Fibroblast of lung (primary cell): ENCODE results near the gene TLR10. TPM values are rescaled to one million over a fixed set of nuclear protein-coding genes. Genes with fewer than 3 reads are reported as not detected.

Experiments
- DNase-seq, 2 donors: peaks; one replicate each; pipeline versions ENCODE4 v3.0.0 to v3.0.0-alpha.2; 2010; ENCODE audit warnings: low read depth in 2 of 2
- H2AFZ ChIP-seq: 2 replicates; pipeline ENCODE4 v1.5.1; 2012; ENCODE audit warnings: low read length, control low read depth, inconsistent platforms
- H3K27ac ChIP-seq: 2 replicates; pipeline ENCODE4 v1.5.1; 2011; ENCODE audit warnings: low read length, control low read depth; ENCODE audit not compliant: insufficient read depth
- H3K27me3 ChIP-seq: 2 replicates; pipeline ENCODE4 v1.5.1; 2011; ENCODE audit warnings: mild to moderate bottlenecking, low read length; ENCODE audit not compliant: control insufficient read depth, insufficient read depth
- H3K36me3 ChIP-seq: 2 replicates; pipeline ENCODE4 v1.5.1; 2011; ENCODE audit warnings: low read length; ENCODE audit not compliant: control insufficient read depth, insufficient read depth
- H3K4me1 ChIP-seq: 2 replicates; pipeline ENCODE4 v1.5.1; 2011; ENCODE audit warnings: low read length; ENCODE audit not compliant: control insufficient read depth, insufficient read depth; ENCODE audit errors: extremely low read depth
- H3K4me2 ChIP-seq: 2 replicates; pipeline ENCODE4 v1.5.1; 2011; ENCODE audit warnings: low read length, control low read depth; ENCODE audit not compliant: insufficient read depth; ENCODE audit errors: extremely low read depth
- H3K4me3 ChIP-seq, 4 experiments: fragments of 200-600 bp in 1 of 4; sonication (generic) in 1 of 4; replicated peaks in 1 of 4; 2 replicates each; pipeline ENCODE4 v1.5.1; 2011 to 2016; ENCODE audit warnings: low read length in 4 of 4, low read depth in 3 of 4, mild to moderate bottlenecking in 3 of 4, control low read depth in 2 of 4, inconsistent platforms in 1 of 4, mixed read lengths in 1 of 4; ENCODE audit not compliant: insufficient read depth in 1 of 4; ENCODE audit errors: control extremely low read depth in 1 of 4
- H3K79me2 ChIP-seq: 2 replicates; pipeline ENCODE4 v1.5.1; 2012; ENCODE audit warnings: mild to moderate bottlenecking, low read length, inconsistent platforms; ENCODE audit not compliant: control insufficient read depth, insufficient read depth
- H3K9ac ChIP-seq: 2 replicates; pipeline ENCODE4 v1.5.1; 2011; ENCODE audit warnings: mild to moderate bottlenecking, low read length, control low read depth; ENCODE audit not compliant: insufficient read depth
- H3K9me3 ChIP-seq: 2 replicates; pipeline ENCODE4 v1.5.1; 2012; ENCODE audit warnings: low read depth, low read length; ENCODE audit not compliant: control insufficient read depth, insufficient read depth
- H4K20me1 ChIP-seq: 2 replicates; pipeline ENCODE4 v1.5.1; 2011; ENCODE audit warnings: low read length; ENCODE audit not compliant: control insufficient read depth, insufficient read depth; ENCODE audit errors: extremely low read depth
- CTCF ChIP-seq, 2 donors: IDR thresholded peaks in 1 of 2; conservative IDR thresholded peaks in 1 of 2; 1 replicate in 1 of 2; 2 replicates in 1 of 2; pipeline ENCODE4 v1.5.1; 2011 to 2012; ENCODE audit warnings: low read length in 2 of 2, control low read depth in 1 of 2, inconsistent platforms in 1 of 2, low read depth in 1 of 2, mild to moderate bottlenecking in 1 of 2
- EZH2 ChIP-seq: IDR thresholded peaks from 2 replicates; pipeline ENCODE4 v1.5.1; 2012; ENCODE audit warnings: low read length, control low read depth, mild to moderate bottlenecking; ENCODE audit errors: missing control alignments
- polyA plus RNA-seq, 2 donors: library from polyadenylated mRNA; depleted of rRNA in 1 of 2; stranded (reverse) in 1 of 2; unstranded in 1 of 2; fragments of >200 nt; gene quantifications; 2 replicates each; pipeline ENCODE4 v1.2.1, GENCODE V29; 2011 to 2012; ENCODE audit warnings: missing spikeins in 1 of 2
- total RNA-seq: library from RNA; depleted of rRNA; stranded (reverse); fragments of >200 nt; gene quantifications from 2 replicates; pipeline ENCODE4 v1.2.1, GENCODE V29; 2014

Gene TLR10
- total and polyA plus RNA-seq, 2 donors (not counting 1 experiment from before 2014, with no cell fraction given) = not detected

- DNase-seq = no peak
- Histone ChIP-seq H3K9me3 (no peaks in the 10 kb centered on the region), H3K27me3 (no peaks in the 10 kb centered on the region), H3K79me2 (no peaks in the 10 kb centered on the region), H3K27ac (no peak overlapping the region), H3K9ac (no peak overlapping the region), H3K36me3 (no peaks in the 10 kb centered on the region), H3K4me2 (no peak overlapping the region), H3K4me1 (peaks cover 6% of the 10 kb centered on the region), H3K4me3 (no peak overlapping the region), H4K20me1 (no peaks in the 10 kb centered on the region), H2AFZ (no peak overlapping the region)
- TF ChIP-seq EZH2 = no peak
- no peak for TF ChIP-seq CTCF (conservative IDR thresholded peaks at IDR 0.05 in 1 of 2, IDR thresholded peaks at IDR 0.05 in 1 of 2; ENCODE audit: low read depth in 1 of 2, low read length in 2 of 2)
Measured at GRCh38 chr4:38734446-38734845, 48.3 kb downstream of the TLR10 start.

- no peak overlapping the region for H3K9ac ChIP-seq
- H3K4me1 ChIP-seq = peaks cover 6% of the 10 kb centered on the region
- no peak for DNase-seq
- no peaks in the 10 kb centered on the region for H3K36me3 ChIP-seq
- no peak overlapping the region for H3K27ac ChIP-seq
- no peak overlapping the region for H3K4me3 ChIP-seq
- H3K4me2 ChIP-seq = no peak overlapping the region
- TF ChIP-seq CTCF (conservative IDR thresholded peaks at IDR 0.05 in 1 of 2, IDR thresholded peaks at IDR 0.05 in 1 of 2; ENCODE audit: low read depth in 1 of 2, low read length in 2 of 2) (no peak), EZH2 (no peak)
- no peaks in the 10 kb centered on the region for H3K27me3 ChIP-seq
- H2AFZ ChIP-seq = no peak overlapping the region
- no peaks in the 10 kb centered on the region for H4K20me1 ChIP-seq
- no peaks in the 10 kb centered on the region for H3K79me2 ChIP-seq
- no peaks in the 10 kb centered on the region for H3K9me3 ChIP-seq
Measured at GRCh38 chr4:38733663-38734062, 49.1 kb downstream of the TLR10 start.

GRCh38 chr4:38730830-38731646 is 51.8 kb downstream of the TLR10 start:
- H3K36me3 ChIP-seq = no peaks in the 10 kb centered on the region
- no peak overlapping the region for H3K27ac ChIP-seq
- no peaks in the 10 kb centered on the region for H3K27me3 ChIP-seq
- H4K20me1 ChIP-seq = no peaks in the 10 kb centered on the region
- H3K4me2 ChIP-seq = no peak overlapping the region
- DNase-seq = peak; percentile 91 to 96
- no peak overlapping the region for H3K4me3 ChIP-seq
- no peaks in the 10 kb centered on the region for H3K79me2 ChIP-seq
- TF ChIP-seq EZH2 (no peak), CTCF (conservative IDR thresholded peaks at IDR 0.05 in 1 of 2, IDR thresholded peaks at IDR 0.05 in 1 of 2; ENCODE audit: low read depth in 1 of 2, low read length in 2 of 2) (peak; percentile 90 to 93)
- H3K9me3 ChIP-seq = no peaks in the 10 kb centered on the region
- H2AFZ ChIP-seq = no peak overlapping the region
- no peak overlapping the region for H3K9ac ChIP-seq
- H3K4me1 ChIP-seq = peaks cover 6% of the 10 kb centered on the region
